WTC11 (cell line): Measurements from ENCODE around the gene VAV2. TPM values are rescaled to one million over a fixed set of nuclear protein-coding genes. Genes with fewer than 3 reads are reported as not detected.

Experiments used
- ATAC-seq: fragments of 200-7000 bp; cut with Tn5 transposase; 2 replicates; pipeline ENCODE4 v1.10.0; 2021; ENCODE audit warnings: mild to moderate bottlenecking, moderate library complexity
- Bru-seq: library from RNA; stranded (reverse); fragments of 400-500 nt; gene quantifications from one replicate; lab custom pipeline; 2021; lab: Mats Ljungman, UMichigan
- CTCF ChIA-PET: fragments of 300-600 bp; sonication (Branson Sonifier 250); formaldehyde crosslinking; loops from one replicate; lab custom pipeline; 2021; ENCODE audit warnings: antibody characterized with exemption; lab: Charles Lee
- POLR2A ChIA-PET: fragments of 350-600 bp; sonication (Branson Sonifier 250); formaldehyde crosslinking; loops from one replicate; lab custom pipeline; 2021; ENCODE audit warnings: antibody characterized with exemption; lab: Charles Lee
- DNase-seq: peaks from one replicate; pipeline ENCODE4 v3.0.0; 2021; ENCODE audit warnings: low spot score
- H3K27ac Mint-ChIP-seq: 2 replicates; pipeline ENCODE4 v1.8.0; 2021; ENCODE audit warnings: mixed read lengths
- H3K27me3 Mint-ChIP-seq: 2 replicates; pipeline ENCODE4 v1.8.0; 2021; ENCODE audit warnings: low read depth, mild to moderate bottlenecking, moderate library complexity, mixed read lengths
- H3K36me3 Mint-ChIP-seq: 2 replicates; pipeline ENCODE4 v1.8.0; 2021; ENCODE audit warnings: mixed read lengths
- H3K4me1 Mint-ChIP-seq: 2 replicates; pipeline ENCODE4 v1.8.0; 2022; ENCODE audit warnings: mixed read lengths
- H3K4me3 Mint-ChIP-seq: 2 replicates; pipeline ENCODE4 v1.8.0; 2021; ENCODE audit warnings: mild to moderate bottlenecking, moderate library complexity, mixed read lengths
- H3K9me3 Mint-ChIP-seq: 2 replicates; pipeline ENCODE4 v1.8.0; 2021; ENCODE audit warnings: mixed read lengths
- ESRRA ChIP-seq: sonication (generic); formaldehyde crosslinking; IDR thresholded peaks from 2 replicates; pipeline ENCODE4 v1.8.1; 2022; ENCODE audit warnings: mild to moderate bottlenecking, missing genetic modification reagents, borderline replicate concordance
- FOXK1 ChIP-seq: sonication (generic); formaldehyde crosslinking; IDR thresholded peaks from 2 replicates; pipeline ENCODE4 v1.8.0; 2022; ENCODE audit warnings: mild to moderate bottlenecking, moderate library complexity, missing genetic modification reagents
- JAZF1 ChIP-seq: fragments of 250-450 bp; sonication (Bioruptor Pico); IDR thresholded peaks from 2 replicates; pipeline ENCODE4 v1.9.0; 2021; ENCODE audit warnings: moderate library complexity, mild to moderate bottlenecking, inconsistent platforms
- KAT7 ChIP-seq: sonication (generic); formaldehyde crosslinking; IDR thresholded peaks from 2 replicates; pipeline ENCODE4 v1.8.1; 2023; ENCODE audit warnings: missing genetic modification reagents, mild to moderate bottlenecking, borderline replicate concordance
- NFE2L1 ChIP-seq: sonication (generic); formaldehyde crosslinking; IDR thresholded peaks from 2 replicates; pipeline ENCODE4 v1.8.1; 2023; ENCODE audit warnings: missing genetic modification reagents
- NR1H2 ChIP-seq: sonication (generic); formaldehyde crosslinking; IDR thresholded peaks from 2 replicates; pipeline ENCODE4 v1.9.0; 2021; ENCODE audit warnings: mild to moderate bottlenecking, moderate library complexity, missing genetic modification reagents
- NR2C2 ChIP-seq: sonication (generic); formaldehyde crosslinking; IDR thresholded peaks from 2 replicates; pipeline ENCODE4 v1.8.0; 2022; ENCODE audit warnings: mild to moderate bottlenecking, missing genetic modification reagents
- RORB ChIP-seq: fragments of 250-450 bp; sonication (Bioruptor Pico); IDR thresholded peaks from 2 replicates; pipeline ENCODE4 v1.9.0; 2021; ENCODE audit warnings: mild to moderate bottlenecking
- TCF7 ChIP-seq: sonication (generic); formaldehyde crosslinking; IDR thresholded peaks from 2 replicates; pipeline ENCODE4 v1.8.0; 2022; ENCODE audit warnings: mild to moderate bottlenecking, low read depth, missing genetic modification reagents, moderate library complexity
- TP53 ChIP-seq: sonication (generic); formaldehyde crosslinking; IDR thresholded peaks from 2 replicates; pipeline ENCODE4 v1.8.1; 2023; ENCODE audit warnings: mild to moderate bottlenecking, missing genetic modification reagents
- ZBTB21 ChIP-seq: sonication (generic); formaldehyde crosslinking; IDR thresholded peaks from 2 replicates; pipeline ENCODE4 v1.8.1; 2023; ENCODE audit warnings: mild to moderate bottlenecking, missing genetic modification reagents, borderline replicate concordance
- long read RNA-seq, 3 experiments: library from RNA in 1 of 3; library from capped mRNA in 1 of 3; library from polyadenylated mRNA in 1 of 3; unstranded in 2 of 3; stranded (forward) in 1 of 3; transcript quantifications; one replicate each; pipeline ENCODE4 v2.0.0, GENCODE V29; 2021
- total RNA-seq: library from RNA; stranded (reverse); gene quantifications from 3 replicates; pipeline ENCODE4 v1.2.3, GENCODE V29; 2021
- TF ChIP-seq, protein P1 (sequence below): sonication (generic); formaldehyde crosslinking; IDR thresholded peaks from 2 replicates; pipeline ENCODE4 v1.8.1; 2023; ENCODE audit warnings: mild to moderate bottlenecking, missing genetic modification reagents, borderline replicate concordance
- TF ChIP-seq, protein P2 (sequence below): sonication (generic); formaldehyde crosslinking; IDR thresholded peaks from 2 replicates; pipeline ENCODE4 v1.8.0; 2022; ENCODE audit warnings: mild to moderate bottlenecking, missing genetic modification reagents
- TF ChIP-seq, protein P3 (sequence below): fragments of 250-450 bp; sonication (Bioruptor Pico); IDR thresholded peaks from 2 replicates; pipeline ENCODE4 v1.9.0; 2021; ENCODE audit warnings: mild to moderate bottlenecking
- TF ChIP-seq, protein P4 (sequence below): sonication (generic); formaldehyde crosslinking; IDR thresholded peaks from 2 replicates; pipeline ENCODE4 v1.8.0; 2022; ENCODE audit warnings: missing genetic modification reagents
- TF ChIP-seq, protein P5 (sequence below): sonication (generic); formaldehyde crosslinking; IDR thresholded peaks from 2 replicates; pipeline ENCODE4 v1.8.0; 2022; ENCODE audit warnings: mild to moderate bottlenecking, missing genetic modification reagents

Gene VAV2, protein sequence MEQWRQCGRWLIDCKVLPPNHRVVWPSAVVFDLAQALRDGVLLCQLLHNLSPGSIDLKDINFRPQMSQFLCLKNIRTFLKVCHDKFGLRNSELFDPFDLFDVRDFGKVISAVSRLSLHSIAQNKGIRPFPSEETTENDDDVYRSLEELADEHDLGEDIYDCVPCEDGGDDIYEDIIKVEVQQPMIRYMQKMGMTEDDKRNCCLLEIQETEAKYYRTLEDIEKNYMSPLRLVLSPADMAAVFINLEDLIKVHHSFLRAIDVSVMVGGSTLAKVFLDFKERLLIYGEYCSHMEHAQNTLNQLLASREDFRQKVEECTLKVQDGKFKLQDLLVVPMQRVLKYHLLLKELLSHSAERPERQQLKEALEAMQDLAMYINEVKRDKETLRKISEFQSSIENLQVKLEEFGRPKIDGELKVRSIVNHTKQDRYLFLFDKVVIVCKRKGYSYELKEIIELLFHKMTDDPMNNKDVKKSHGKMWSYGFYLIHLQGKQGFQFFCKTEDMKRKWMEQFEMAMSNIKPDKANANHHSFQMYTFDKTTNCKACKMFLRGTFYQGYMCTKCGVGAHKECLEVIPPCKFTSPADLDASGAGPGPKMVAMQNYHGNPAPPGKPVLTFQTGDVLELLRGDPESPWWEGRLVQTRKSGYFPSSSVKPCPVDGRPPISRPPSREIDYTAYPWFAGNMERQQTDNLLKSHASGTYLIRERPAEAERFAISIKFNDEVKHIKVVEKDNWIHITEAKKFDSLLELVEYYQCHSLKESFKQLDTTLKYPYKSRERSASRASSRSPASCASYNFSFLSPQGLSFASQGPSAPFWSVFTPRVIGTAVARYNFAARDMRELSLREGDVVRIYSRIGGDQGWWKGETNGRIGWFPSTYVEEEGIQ
- 31.1 to 39.7 TPM (median 34.9 TPM) in 3 replicates for total RNA-seq
- Bru-seq, nascent RNA = percentile 53 among the genes with signal in this experiment
- long read RNA-seq, experiment 1, full-length matches to known transcripts = 76 of 139 reads
- long read RNA-seq, experiment 1, partial matches to known transcripts = 39 of 139 reads
- long read RNA-seq, experiment 1, other reads (novel, unspliced or antisense) = 24 of 139 reads
- long read RNA-seq, experiment 2, full-length matches to known transcripts = 1 of 35 reads
- long read RNA-seq, experiment 2, partial matches to known transcripts = 7 of 35 reads
- long read RNA-seq, experiment 2, other reads (novel, unspliced or antisense) = 27 of 35 reads
- long read RNA-seq, experiment 3, partial matches to known transcripts = 0 of 1 reads
- long read RNA-seq, experiment 3, other reads (novel, unspliced or antisense) = 1 of 1 reads

DNA sequence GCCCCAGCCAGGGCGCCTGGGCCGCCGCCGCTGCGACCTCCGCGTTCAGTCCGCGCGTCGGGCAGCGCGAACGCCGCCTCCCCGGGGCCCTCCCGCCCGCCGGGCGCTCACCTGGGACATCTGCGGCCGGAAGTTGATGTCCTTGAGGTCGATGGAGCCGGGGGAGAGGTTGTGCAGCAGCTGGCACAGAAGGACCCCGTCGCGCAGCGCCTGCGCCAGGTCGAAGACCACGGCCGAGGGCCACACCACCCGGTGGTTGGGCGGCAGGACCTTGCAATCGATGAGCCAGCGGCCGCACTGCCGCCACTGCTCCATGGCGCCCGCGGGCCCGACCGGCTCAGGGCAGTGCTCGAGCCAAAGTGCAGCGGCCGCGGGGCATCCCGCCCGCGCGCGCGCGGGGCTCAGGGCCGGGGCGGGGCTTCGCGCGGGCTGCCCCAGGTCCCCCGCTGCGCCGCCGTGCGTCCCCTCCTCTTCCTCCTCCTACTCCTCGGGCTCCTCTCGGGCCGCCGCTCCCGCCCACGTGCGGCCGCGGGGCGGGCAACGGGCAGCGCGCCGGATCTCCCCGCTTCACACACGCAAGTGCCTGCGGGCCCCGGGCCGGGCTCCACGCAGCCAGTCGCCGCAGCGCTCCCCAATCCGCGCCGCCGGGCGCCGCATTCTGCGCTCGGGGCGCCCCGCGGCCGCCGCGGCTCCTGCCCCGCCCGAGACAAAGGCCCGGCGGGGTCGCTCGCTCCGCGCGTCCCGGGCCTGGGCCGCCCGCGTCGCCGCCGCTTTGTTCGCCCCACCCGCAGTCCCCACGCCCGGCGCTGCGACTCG lies at the start of gene VAV2:
TSS of gene VAV2 (minus strand) at position 361 of the 816 bp plus-strand sequence. CDS start at position 315, 46 bp downstream.
- CTCF ChIA-PET = interaction anchor here (0.9 to 3.7 kb wide), 14 partner anchors 33 to 278 kb away, joined by 3 to 80 read pairs (median 8); partner anchors contain the start of genes BRD3OS, RNU6ATAC and SARDH

More for the DNA sequence above, at the start of gene VAV2:
- Mint-ChIP-seq H3K4me1 (peaks cover 27% of the 10 kb centered on the region), H3K27me3 (no peaks in the 10 kb centered on the region), H3K36me3 (no peaks in the 10 kb centered on the region), H3K4me3 (peak within 1 kb of the TSS; percentile 74), H3K27ac (no peak within 1 kb of the TSS), H3K9me3 (no peaks in the 10 kb centered on the region)
- POLR2A ChIA-PET = no interaction called here
- TF ChIP-seq NFE2L1 (no peak), TCF7 (CRISPR knock-in tag) (no peak), ZBTB21 (CRISPR knock-in tag) (no peak), ESRRA (CRISPR knock-in tag) (no peak), NR2C2 (CRISPR knock-in tag) (no peak), FOXK1 (0 out of 2 replicates have a peak, but pooled peaks have one; percentile 23), RORB (CRISPR knock-in tag) (no peak), NR1H2 (CRISPR knock-in tag) (no peak), JAZF1 (CRISPR knock-in tag) (no peak), KAT7 (CRISPR knock-in tag) (0 out of 2 replicates have a peak, but pooled peaks have one; percentile 14), TP53 (CRISPR knock-in tag) (no peak)
- TF ChIP-seq, protein P1, sequence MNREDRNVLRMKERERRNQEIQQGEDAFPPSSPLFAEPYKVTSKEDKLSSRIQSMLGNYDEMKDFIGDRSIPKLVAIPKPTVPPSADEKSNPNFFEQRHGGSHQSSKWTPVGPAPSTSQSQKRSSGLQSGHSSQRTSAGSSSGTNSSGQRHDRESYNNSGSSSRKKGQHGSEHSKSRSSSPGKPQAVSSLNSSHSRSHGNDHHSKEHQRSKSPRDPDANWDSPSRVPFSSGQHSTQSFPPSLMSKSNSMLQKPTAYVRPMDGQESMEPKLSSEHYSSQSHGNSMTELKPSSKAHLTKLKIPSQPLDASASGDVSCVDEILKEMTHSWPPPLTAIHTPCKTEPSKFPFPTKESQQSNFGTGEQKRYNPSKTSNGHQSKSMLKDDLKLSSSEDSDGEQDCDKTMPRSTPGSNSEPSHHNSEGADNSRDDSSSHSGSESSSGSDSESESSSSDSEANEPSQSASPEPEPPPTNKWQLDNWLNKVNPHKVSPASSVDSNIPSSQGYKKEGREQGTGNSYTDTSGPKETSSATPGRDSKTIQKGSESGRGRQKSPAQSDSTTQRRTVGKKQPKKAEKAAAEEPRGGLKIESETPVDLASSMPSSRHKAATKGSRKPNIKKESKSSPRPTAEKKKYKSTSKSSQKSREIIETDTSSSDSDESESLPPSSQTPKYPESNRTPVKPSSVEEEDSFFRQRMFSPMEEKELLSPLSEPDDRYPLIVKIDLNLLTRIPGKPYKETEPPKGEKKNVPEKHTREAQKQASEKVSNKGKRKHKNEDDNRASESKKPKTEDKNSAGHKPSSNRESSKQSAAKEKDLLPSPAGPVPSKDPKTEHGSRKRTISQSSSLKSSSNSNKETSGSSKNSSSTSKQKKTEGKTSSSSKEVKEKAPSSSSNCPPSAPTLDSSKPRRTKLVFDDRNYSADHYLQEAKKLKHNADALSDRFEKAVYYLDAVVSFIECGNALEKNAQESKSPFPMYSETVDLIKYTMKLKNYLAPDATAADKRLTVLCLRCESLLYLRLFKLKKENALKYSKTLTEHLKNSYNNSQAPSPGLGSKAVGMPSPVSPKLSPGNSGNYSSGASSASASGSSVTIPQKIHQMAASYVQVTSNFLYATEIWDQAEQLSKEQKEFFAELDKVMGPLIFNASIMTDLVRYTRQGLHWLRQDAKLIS (CRISPR knock-in tag) = no peak
- TF ChIP-seq, protein P2, sequence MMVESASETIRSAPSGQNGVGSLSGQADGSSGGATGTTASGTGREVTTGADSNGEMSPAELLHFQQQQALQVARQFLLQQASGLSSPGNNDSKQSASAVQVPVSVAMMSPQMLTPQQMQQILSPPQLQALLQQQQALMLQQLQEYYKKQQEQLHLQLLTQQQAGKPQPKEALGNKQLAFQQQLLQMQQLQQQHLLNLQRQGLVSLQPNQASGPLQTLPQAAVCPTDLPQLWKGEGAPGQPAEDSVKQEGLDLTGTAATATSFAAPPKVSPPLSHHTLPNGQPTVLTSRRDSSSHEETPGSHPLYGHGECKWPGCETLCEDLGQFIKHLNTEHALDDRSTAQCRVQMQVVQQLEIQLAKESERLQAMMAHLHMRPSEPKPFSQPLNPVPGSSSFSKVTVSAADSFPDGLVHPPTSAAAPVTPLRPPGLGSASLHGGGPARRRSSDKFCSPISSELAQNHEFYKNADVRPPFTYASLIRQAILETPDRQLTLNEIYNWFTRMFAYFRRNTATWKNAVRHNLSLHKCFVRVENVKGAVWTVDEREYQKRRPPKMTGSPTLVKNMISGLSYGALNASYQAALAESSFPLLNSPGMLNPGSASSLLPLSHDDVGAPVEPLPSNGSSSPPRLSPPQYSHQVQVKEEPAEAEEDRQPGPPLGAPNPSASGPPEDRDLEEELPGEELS (CRISPR knock-in tag) = no peak
- TF ChIP-seq, protein P3, sequence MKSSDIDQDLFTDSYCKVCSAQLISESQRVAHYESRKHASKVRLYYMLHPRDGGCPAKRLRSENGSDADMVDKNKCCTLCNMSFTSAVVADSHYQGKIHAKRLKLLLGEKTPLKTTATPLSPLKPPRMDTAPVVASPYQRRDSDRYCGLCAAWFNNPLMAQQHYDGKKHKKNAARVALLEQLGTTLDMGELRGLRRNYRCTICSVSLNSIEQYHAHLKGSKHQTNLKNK (CRISPR knock-in tag) = no peak
- TF ChIP-seq, protein P4, sequence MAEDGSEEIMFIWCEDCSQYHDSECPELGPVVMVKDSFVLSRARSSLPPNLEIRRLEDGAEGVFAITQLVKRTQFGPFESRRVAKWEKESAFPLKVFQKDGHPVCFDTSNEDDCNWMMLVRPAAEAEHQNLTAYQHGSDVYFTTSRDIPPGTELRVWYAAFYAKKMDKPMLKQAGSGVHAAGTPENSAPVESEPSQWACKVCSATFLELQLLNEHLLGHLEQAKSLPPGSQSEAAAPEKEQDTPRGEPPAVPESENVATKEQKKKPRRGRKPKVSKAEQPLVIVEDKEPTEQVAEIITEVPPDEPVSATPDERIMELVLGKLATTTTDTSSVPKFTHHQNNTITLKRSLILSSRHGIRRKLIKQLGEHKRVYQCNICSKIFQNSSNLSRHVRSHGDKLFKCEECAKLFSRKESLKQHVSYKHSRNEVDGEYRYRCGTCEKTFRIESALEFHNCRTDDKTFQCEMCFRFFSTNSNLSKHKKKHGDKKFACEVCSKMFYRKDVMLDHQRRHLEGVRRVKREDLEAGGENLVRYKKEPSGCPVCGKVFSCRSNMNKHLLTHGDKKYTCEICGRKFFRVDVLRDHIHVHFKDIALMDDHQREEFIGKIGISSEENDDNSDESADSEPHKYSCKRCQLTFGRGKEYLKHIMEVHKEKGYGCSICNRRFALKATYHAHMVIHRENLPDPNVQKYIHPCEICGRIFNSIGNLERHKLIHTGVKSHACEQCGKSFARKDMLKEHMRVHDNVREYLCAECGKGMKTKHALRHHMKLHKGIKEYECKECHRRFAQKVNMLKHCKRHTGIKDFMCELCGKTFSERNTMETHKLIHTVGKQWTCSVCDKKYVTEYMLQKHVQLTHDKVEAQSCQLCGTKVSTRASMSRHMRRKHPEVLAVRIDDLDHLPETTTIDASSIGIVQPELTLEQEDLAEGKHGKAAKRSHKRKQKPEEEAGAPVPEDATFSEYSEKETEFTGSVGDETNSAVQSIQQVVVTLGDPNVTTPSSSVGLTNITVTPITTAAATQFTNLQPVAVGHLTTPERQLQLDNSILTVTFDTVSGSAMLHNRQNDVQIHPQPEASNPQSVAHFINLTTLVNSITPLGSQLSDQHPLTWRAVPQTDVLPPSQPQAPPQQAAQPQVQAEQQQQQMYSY = no peak
- TF ChIP-seq, protein P5, sequence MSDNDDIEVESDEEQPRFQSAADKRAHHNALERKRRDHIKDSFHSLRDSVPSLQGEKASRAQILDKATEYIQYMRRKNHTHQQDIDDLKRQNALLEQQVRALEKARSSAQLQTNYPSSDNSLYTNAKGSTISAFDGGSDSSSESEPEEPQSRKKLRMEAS (CRISPR knock-in tag) = no peak; the same call in 1 of the 2 replicates
- DNase-seq (peak; percentile 49), ATAC-seq (peak; percentile 8)
